NCI-H345 (cell line): ENCODE measurements around the gene PROSER2.
A peak's percentile ranks its signal among the peaks of the same experiment; 100 is the strongest.
"Not testable (repeated sequence)": the region's sequence is repeated elsewhere in the genome, so short reads cannot be mapped to it uniquely, and the experiment has no call there.

Experiments used
- DNase-seq: peaks from one replicate; lab custom pipeline; 2025; lab: John Stamatoyannopoulos, UW

Gene PROSER2

GRCh38 chr10:11835704-11836103 lies 12.5 kb downstream of the PROSER2 start:
- DNase-seq = no peak

- no peak for DNase-seq
Observed at GRCh38 chr10:11837372-11838161, 14.4 kb downstream of the PROSER2 start.

- DNase-seq = no peak
Observed at GRCh38 chr10:11838298-11838852, 15.2 kb downstream of the PROSER2 start.

- no peak for DNase-seq
Observed at GRCh38 chr10:11841375-11841774, 18.2 kb downstream of the PROSER2 start.

- DNase-seq = no peak
Observed at GRCh38 chr10:11842411-11842810, 19.3 kb downstream of the PROSER2 start.

GRCh38 chr10:11845113-11845512 lies 22.0 kb downstream of the PROSER2 start:
- no peak for DNase-seq

GRCh38 chr10:11846542-11846941 lies 23.4 kb downstream of the PROSER2 start:
- no peak for DNase-seq

- no peak for DNase-seq
Observed at GRCh38 chr10:11849277-11849676, 26.1 kb downstream of the PROSER2 start.

- DNase-seq = no peak
Observed at GRCh38 chr10:11849911-11850310, 26.8 kb downstream of the PROSER2 start.

- DNase-seq = no peak
Observed at GRCh38 chr10:11851910-11852309, 28.8 kb downstream of the PROSER2 start.

- not testable (repeated sequence) for DNase-seq
Observed at GRCh38 chr10:11852637-11853036, 29.5 kb downstream of the PROSER2 start.

- no peak for DNase-seq
Observed at GRCh38 chr10:11853468-11853867, 30.3 kb downstream of the PROSER2 start.

GRCh38 chr10:11854301-11854700 lies 31.1 kb downstream of the PROSER2 start:
- DNase-seq = no peak

- DNase-seq = no peak
Observed at GRCh38 chr10:11856089-11856488, 32.9 kb downstream of the PROSER2 start.

GRCh38 chr10:11856678-11857077 lies 33.5 kb downstream of the PROSER2 start:
- no peak for DNase-seq

- no peak for DNase-seq
Observed at GRCh38 chr10:11858093-11858492, 34.9 kb downstream of the PROSER2 start.

- DNase-seq = no peak
Observed at GRCh38 chr10:11861341-11861740, 38.2 kb downstream of the PROSER2 start.

- DNase-seq = no peak
Observed at GRCh38 chr10:11861811-11862428, 38.8 kb downstream of the PROSER2 start.

- DNase-seq = peak; percentile 73
Observed at GRCh38 chr10:11863353-11864109, 40.4 kb downstream of the PROSER2 start.

- no peak for DNase-seq
Observed at GRCh38 chr10:11864727-11865126, 41.6 kb downstream of the PROSER2 start.

- no peak for DNase-seq
Observed at GRCh38 chr10:11865561-11865960, 42.4 kb downstream of the PROSER2 start.

- peak; percentile 52 for DNase-seq
Observed at GRCh38 chr10:11866199-11866925, 43.2 kb downstream of the PROSER2 start.
